Keratinocyte (primary cell): Measurements from ENCODE around the gene C10orf90. TPM values are rescaled to one million over a fixed set of nuclear protein-coding genes. Genes with fewer than 3 reads are reported as not detected.

Experiments used
- DNase-seq: peaks from one replicate; pipeline ENCODE4 v3.0.0-alpha.2; 2011; ENCODE audit warnings: low read depth, missing footprints, low spot score
- FAIRE-seq: peaks from 2 replicates; lab custom pipeline; 2011; peaks lifted over from hg19 to GRCh38; lab: Jason Lieb, UNC
- H2AFZ ChIP-seq: 2 replicates; pipeline ENCODE4 v1.6.0; 2012; ENCODE audit warnings: low read length, control low read depth, inconsistent platforms; ENCODE audit not compliant: control insufficient read depth
- H3K27ac ChIP-seq: 2 replicates; pipeline ENCODE4 v1.5.1; 2011; ENCODE audit warnings: low read length; ENCODE audit not compliant: control insufficient read depth, insufficient read depth
- H3K27me3 ChIP-seq: 3 replicates; pipeline ENCODE4 v1.6.0; 2011; ENCODE audit warnings: low read length; ENCODE audit not compliant: control insufficient read depth, insufficient read depth; ENCODE audit errors: extremely low read depth
- H3K36me3 ChIP-seq, 2 experiments: 2 replicates in 1 of 2; 3 replicates in 1 of 2; pipeline ENCODE4 v1.5.1; 2011; ENCODE audit warnings: low read length in 2 of 2, mild to moderate bottlenecking in 1 of 2; ENCODE audit not compliant: control insufficient read depth in 2 of 2, insufficient read depth in 2 of 2; ENCODE audit errors: extremely low read depth in 1 of 2
- H3K4me1 ChIP-seq: 3 replicates; pipeline ENCODE4 v1.5.1; 2011; ENCODE audit warnings: low read length; ENCODE audit not compliant: control insufficient read depth, insufficient read depth; ENCODE audit errors: extremely low read depth
- H3K4me2 ChIP-seq: 3 replicates; pipeline ENCODE4 v1.6.0; 2011; ENCODE audit warnings: low read depth, low read length; ENCODE audit not compliant: control insufficient read depth, insufficient read depth; ENCODE audit errors: extremely low read depth
- H3K4me3 ChIP-seq, 3 experiments: fragments of 200-600 bp in 1 of 3; sonication (generic) in 1 of 3; 2 replicates in 2 of 3; 3 replicates in 1 of 3; pipeline ENCODE4 v1.5.1; 2011 to 2016; ENCODE audit warnings: low read length in 3 of 3, mild to moderate bottlenecking in 3 of 3, control low read depth in 2 of 3, inconsistent platforms in 1 of 3, low read depth in 1 of 3, mixed read lengths in 1 of 3, mixed run types in 1 of 3, moderate library complexity in 1 of 3; ENCODE audit not compliant: control insufficient read depth in 2 of 3, insufficient read depth in 2 of 3; ENCODE audit errors: extremely low read depth in 1 of 3
- H3K79me2 ChIP-seq: 2 replicates; pipeline ENCODE4 v1.6.0; 2012; ENCODE audit warnings: low read length; ENCODE audit not compliant: control insufficient read depth, insufficient read depth
- H3K9ac ChIP-seq: 3 replicates; pipeline ENCODE4 v1.6.0; 2011; ENCODE audit warnings: low read length; ENCODE audit not compliant: control insufficient read depth, insufficient read depth; ENCODE audit errors: extremely low read depth
- H3K9me1 ChIP-seq: 3 replicates; pipeline ENCODE4 v1.6.0; 2011; ENCODE audit warnings: low read length; ENCODE audit not compliant: control insufficient read depth, insufficient read depth; ENCODE audit errors: extremely low read depth
- H3K9me3 ChIP-seq: 2 replicates; pipeline ENCODE4 v1.5.1; 2012; ENCODE audit warnings: low read depth, low read length; ENCODE audit not compliant: control insufficient read depth
- H4K20me1 ChIP-seq: 3 replicates; pipeline ENCODE4 v1.6.0; 2011; ENCODE audit warnings: low read length; ENCODE audit not compliant: control insufficient read depth, insufficient read depth; ENCODE audit errors: extremely low read depth
- EZH2 ChIP-seq: IDR thresholded peaks from one replicate; pipeline ENCODE4 v1.6.1; 2012; ENCODE audit warnings: inconsistent platforms, mild to moderate bottlenecking, low read length, moderate library complexity
- dilution Hi-C: fragments of 300-500 bp; cut with MboI; formaldehyde crosslinking; loops from one replicate; pipeline ENCODE4 v1.7.0; 2020; ENCODE audit warnings: low sequenced_read_pairs; ENCODE audit not compliant: extremely low pct_ligation_motif_present
- polyA plus RNA-seq, 5 experiments: library from polyadenylated mRNA; depleted of rRNA in 3 of 5; stranded (reverse) in 3 of 5; stranded (forward) in 1 of 5; unstranded in 1 of 5; fragments of >200 nt; gene quantifications; 1 replicate in 1 of 5; 2 replicates in 3 of 5; 3 replicates in 1 of 5; pipeline versions ENCODE4 v1.2.1 to v1.2.3, GENCODE V29; 2011 to 2012; ENCODE audit warnings: missing spikeins in 2 of 5, low read depth in 1 of 5, low replicate concordance in 1 of 5
- TF ChIP-seq, protein P1 (sequence below), 3 experiments: IDR thresholded peaks in 1 of 3; conservative IDR thresholded peaks in 1 of 3; optimal IDR thresholded peaks in 1 of 3; 2 replicates in 2 of 3; 3 replicates in 1 of 3; pipeline versions ENCODE3 to v1.5.1; 2011; ENCODE audit warnings: low read length in 3 of 3, mild to moderate bottlenecking in 3 of 3, moderate library complexity in 2 of 3, control low read depth in 1 of 3, inconsistent platforms in 1 of 3; ENCODE audit not compliant: insufficient read depth in 2 of 3; ENCODE audit errors: extremely low read depth in 1 of 3

The C10orf90 gene
- polyA plus RNA-seq, 1 donor (not counting 4 experiments of a cell fraction or from before 2014, with no cell fraction given): not detected

DNA sequence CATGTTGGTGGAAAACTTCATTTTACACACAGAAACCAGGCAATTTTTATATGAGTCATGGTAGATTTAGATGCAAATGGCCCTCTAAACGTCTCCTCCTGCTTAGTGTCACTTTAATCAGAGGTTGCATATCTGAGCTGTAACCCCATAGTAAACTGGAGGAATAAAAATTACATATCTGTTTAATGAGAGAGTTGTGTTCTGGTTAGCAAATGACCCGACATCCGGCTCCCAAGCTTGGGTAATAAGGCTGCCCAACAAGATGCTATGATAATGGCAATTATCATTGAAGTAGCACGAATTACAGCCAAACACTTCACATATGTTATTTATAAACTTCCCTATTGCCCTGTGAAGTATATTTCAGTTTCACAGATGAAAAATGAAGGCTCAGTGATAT, 271.6 kb downstream of the C10orf90 start:
- no peak overlapping the region for H3K27ac ChIP-seq
- no peaks in the 10 kb centered on the region for H3K36me3 ChIP-seq
- TF ChIP-seq, protein P1, sequence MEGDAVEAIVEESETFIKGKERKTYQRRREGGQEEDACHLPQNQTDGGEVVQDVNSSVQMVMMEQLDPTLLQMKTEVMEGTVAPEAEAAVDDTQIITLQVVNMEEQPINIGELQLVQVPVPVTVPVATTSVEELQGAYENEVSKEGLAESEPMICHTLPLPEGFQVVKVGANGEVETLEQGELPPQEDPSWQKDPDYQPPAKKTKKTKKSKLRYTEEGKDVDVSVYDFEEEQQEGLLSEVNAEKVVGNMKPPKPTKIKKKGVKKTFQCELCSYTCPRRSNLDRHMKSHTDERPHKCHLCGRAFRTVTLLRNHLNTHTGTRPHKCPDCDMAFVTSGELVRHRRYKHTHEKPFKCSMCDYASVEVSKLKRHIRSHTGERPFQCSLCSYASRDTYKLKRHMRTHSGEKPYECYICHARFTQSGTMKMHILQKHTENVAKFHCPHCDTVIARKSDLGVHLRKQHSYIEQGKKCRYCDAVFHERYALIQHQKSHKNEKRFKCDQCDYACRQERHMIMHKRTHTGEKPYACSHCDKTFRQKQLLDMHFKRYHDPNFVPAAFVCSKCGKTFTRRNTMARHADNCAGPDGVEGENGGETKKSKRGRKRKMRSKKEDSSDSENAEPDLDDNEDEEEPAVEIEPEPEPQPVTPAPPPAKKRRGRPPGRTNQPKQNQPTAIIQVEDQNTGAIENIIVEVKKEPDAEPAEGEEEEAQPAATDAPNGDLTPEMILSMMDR (optimal IDR thresholded peaks at IDR 0.05 in 1 of 3, IDR thresholded peaks at IDR 0.05 in 1 of 3, conservative IDR thresholded peaks at IDR 0.05 in 1 of 3; ENCODE audit: extremely low read depth in 1 of 3, insufficient read depth in 2 of 3, low read length in 3 of 3): no peak
- no peak for TF ChIP-seq EZH2
- no peaks in the 10 kb centered on the region for H3K9me3 ChIP-seq
- H2AFZ ChIP-seq: no peak overlapping the region
- H3K9me1 ChIP-seq: no peaks in the 10 kb centered on the region
- H3K4me3 ChIP-seq: no peak overlapping the region
- dilution Hi-C loops: no loop called here
- no peak for DNase-seq
- H3K4me2 ChIP-seq: no peak overlapping the region
- FAIRE-seq: no peak
- H4K20me1 ChIP-seq: no peaks in the 10 kb centered on the region
- no peaks in the 10 kb centered on the region for H3K27me3 ChIP-seq
- H3K4me1 ChIP-seq: peaks cover 8% of the 10 kb centered on the region
- no peak overlapping the region for H3K9ac ChIP-seq
- H3K79me2 ChIP-seq: no peaks in the 10 kb centered on the region

DNA sequence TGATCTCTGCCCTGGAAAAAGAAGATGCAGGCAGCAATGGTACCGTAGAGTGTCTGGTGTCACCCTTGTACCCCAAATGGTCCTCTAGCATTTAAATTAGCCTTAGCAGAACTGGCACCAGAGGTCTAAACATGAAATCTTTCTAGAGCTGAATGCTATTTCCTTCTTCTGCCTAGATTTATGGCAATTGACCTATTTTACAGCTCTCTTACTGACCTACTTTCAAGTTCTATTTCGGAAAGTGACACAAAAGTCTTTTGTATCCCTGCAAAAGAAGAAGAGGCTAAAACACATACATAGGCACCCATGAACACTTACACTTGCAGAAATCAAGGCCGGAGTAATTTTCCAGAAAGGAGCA, 272.1 kb downstream of the C10orf90 start:
- H3K4me1 ChIP-seq: peaks cover 8% of the 10 kb centered on the region
- H3K79me2 ChIP-seq: no peaks in the 10 kb centered on the region
- no peak overlapping the region for H3K9ac ChIP-seq
- H3K9me3 ChIP-seq: no peaks in the 10 kb centered on the region
- TF ChIP-seq, protein P1 (optimal IDR thresholded peaks at IDR 0.05 in 1 of 3, IDR thresholded peaks at IDR 0.05 in 1 of 3, conservative IDR thresholded peaks at IDR 0.05 in 1 of 3; ENCODE audit: extremely low read depth in 1 of 3, insufficient read depth in 2 of 3, low read length in 3 of 3): no peak
- TF ChIP-seq EZH2: no peak
- H3K9me1 ChIP-seq: no peaks in the 10 kb centered on the region
- no peak overlapping the region for H3K4me3 ChIP-seq
- dilution Hi-C loops: no loop called here
- H3K4me2 ChIP-seq: no peak overlapping the region
- no peak for FAIRE-seq
- no peaks in the 10 kb centered on the region for H3K36me3 ChIP-seq
- H3K27ac ChIP-seq: no peak overlapping the region
- H3K27me3 ChIP-seq: no peaks in the 10 kb centered on the region
- H2AFZ ChIP-seq: no peak overlapping the region
- DNase-seq: no peak
- H4K20me1 ChIP-seq: no peaks in the 10 kb centered on the region
